K562 (cell line): ENCODE measurements around the gene ZNF563. TPM values are rescaled to one million over a fixed set of nuclear protein-coding genes. Genes with fewer than 3 reads are reported as not detected.
A peak's percentile ranks its signal among the peaks of the same experiment; 100 is the strongest.

Experiments
- ATAC-seq: fragments of 200-7000 bp; cut with Tn5 transposase; 3 replicates; pipeline ENCODE4 v1.9.1; 2020; ENCODE audit warnings: moderate library complexity
- BruUV-seq: library from RNA; stranded (reverse); fragments of 400-500 nt; replicated peaks from 2 replicates; lab custom pipeline; 2021; lab: Mats Ljungman, UMichigan
- CTCF ChIA-PET: fragments of 300-600 bp; formaldehyde crosslinking; extraction: SDS; loops from one replicate; lab custom pipeline; 2021; ENCODE audit warnings: low intra/inter-chr PET ratio; lab: Yijun Ruan, JAX
- POLR2A ChIA-PET: fragments of 300-600, 350-650 bp; sonication (Branson Sonifier 250); formaldehyde crosslinking; extraction: SDS; loops from one replicate; lab custom pipeline; 2021; ENCODE audit warnings: antibody characterized with exemption, inconsistent platforms; lab: Yijun Ruan, JAX
- DNase-seq, 4 experiments: peaks; one replicate each; pipeline versions ENCODE4 v3.0.0 to v3.0.0-alpha.2; 2011 to 2018; ENCODE audit warnings: low spot score in 3 of 4, mixed read lengths in 3 of 4; ENCODE audit errors: extremely low read depth in 1 of 4
- FAIRE-seq: peaks from 2 replicates; lab custom pipeline; 2011; peaks lifted over from hg19 to GRCh38; lab: Jason Lieb, UNC
- H2AFZ ChIP-seq: 2 replicates; pipeline ENCODE4 v1.6.0; 2011; ENCODE audit warnings: low read depth, low read length, control low read depth, inconsistent platforms
- H3K27ac ChIP-seq: fragments of 200-600 bp; 3 replicates; pipeline ENCODE4 v1.8.0; 2011; ENCODE audit warnings: low read depth, mild to moderate bottlenecking, control low read depth, inconsistent platforms, low read length, moderate library complexity, mixed read lengths; ENCODE audit errors: extremely low read depth
- H3K27me3 ChIP-seq, 2 experiments: fragments of 300-600 bp in 1 of 2; 2 replicates in 1 of 2; 3 replicates in 1 of 2; pipeline versions ENCODE4 v1.6.0 to v1.8.0; 2011; ENCODE audit warnings: inconsistent platforms in 2 of 2, low read length in 2 of 2, mild to moderate bottlenecking in 1 of 2, mixed read lengths in 1 of 2, moderate library complexity in 1 of 2; ENCODE audit not compliant: control insufficient read depth in 2 of 2, insufficient read depth in 2 of 2
- H3K36me3 ChIP-seq: fragments of 300-600 bp; 3 replicates; pipeline ENCODE4 v1.8.0; 2011; ENCODE audit warnings: mild to moderate bottlenecking, low read length, inconsistent platforms; ENCODE audit not compliant: control insufficient read depth, insufficient read depth
- H3K4me1 ChIP-seq, 2 experiments: fragments of 200-600 bp in 1 of 2; replicated peaks in 1 of 2; 2 replicates in 1 of 2; 3 replicates in 1 of 2; pipeline versions ENCODE4 v1.5.1 to v1.8.0; 2011; ENCODE audit warnings: inconsistent platforms in 2 of 2, low read length in 2 of 2, mild to moderate bottlenecking in 1 of 2, mixed read lengths in 1 of 2, moderate library complexity in 1 of 2; ENCODE audit not compliant: control insufficient read depth in 2 of 2, insufficient read depth in 2 of 2
- H3K4me2 ChIP-seq: 2 replicates; pipeline ENCODE4 v1.6.1; 2011; ENCODE audit warnings: low read length, control low read depth, inconsistent platforms, mixed read lengths; ENCODE audit not compliant: insufficient read depth
- H3K4me3 ChIP-seq: fragments of 200-600 bp; sonication (generic), shearing (Covaris generic); 2 replicates; pipeline ENCODE4 v1.5.1; 2016; ENCODE audit warnings: control low read depth, inconsistent platforms
- H3K79me2 ChIP-seq: fragments of 200-600 bp; 3 replicates; pipeline ENCODE4 v1.8.0; 2011; ENCODE audit warnings: low read length, inconsistent platforms; ENCODE audit not compliant: control insufficient read depth, insufficient read depth
- H3K9ac ChIP-seq, 2 experiments: 2 replicates each; pipeline versions ENCODE4 v1.6.0 to v1.6.1; 2011; ENCODE audit warnings: low read depth in 2 of 2, low read length in 2 of 2, control low read depth in 1 of 2, inconsistent platforms in 1 of 2, mild to moderate bottlenecking in 1 of 2, mixed read lengths in 1 of 2; ENCODE audit not compliant: insufficient read depth in 1 of 2
- H3K9me1 ChIP-seq: one replicate; pipeline ENCODE4 v1.6.0; 2011; ENCODE audit warnings: inconsistent platforms, mild to moderate bottlenecking, low read length, moderate library complexity; ENCODE audit not compliant: control insufficient read depth, insufficient read depth
- H3K9me3 ChIP-seq: replicated peaks from 2 replicates; pipeline ENCODE4 v1.5.1; 2011; ENCODE audit warnings: low read depth, low read length, inconsistent platforms; ENCODE audit not compliant: control insufficient read depth, insufficient read depth
- H4K20me1 ChIP-seq: replicated peaks from 2 replicates; pipeline ENCODE4 v1.6.1; 2011; ENCODE audit warnings: low read length, inconsistent platforms, mixed read lengths; ENCODE audit not compliant: control insufficient read depth, insufficient read depth
- AFF1 ChIP-seq, 2 experiments: fragments of 450-650 bp; IDR thresholded peaks; 2 replicates each; pipeline ENCODE4 v1.6.1; 2018; ENCODE audit warnings: mild to moderate bottlenecking in 2 of 2, low read depth in 1 of 2; ENCODE audit not compliant: partially characterized antibody in 2 of 2
- RAD21 ChIP-seq, 2 experiments: fragments of 250-450 bp in 1 of 2; fragments of 450-650 bp in 1 of 2; sonication (Bioruptor Pico) in 1 of 2; formaldehyde crosslinking in 1 of 2; IDR thresholded peaks in 1 of 2; conservative IDR thresholded peaks in 1 of 2; 2 replicates each; pipeline versions ENCODE4 v1.4.0 to v1.8.0; 2020 to 2022; ENCODE audit warnings: mild to moderate bottlenecking in 2 of 2, moderate library complexity in 1 of 2
- REST ChIP-seq, 2 experiments: fragments of 450-650 bp; formaldehyde crosslinking in 1 of 2; IDR thresholded peaks; 2 replicates each; pipeline versions ENCODE4 v1.4.0 to v1.6.1; 2014 to 2020; ENCODE audit warnings: mild to moderate bottlenecking in 2 of 2, borderline replicate concordance in 1 of 2, low read depth in 1 of 2
- SPI1 ChIP-seq: IDR thresholded peaks from 2 replicates; pipeline ENCODE4 v1.6.1; 2011; ENCODE audit warnings: low read depth, low read length, control low read depth, borderline replicate concordance
- SRSF9 ChIP-seq: fragments of 200-400 bp; formaldehyde crosslinking; IDR thresholded peaks from 2 replicates; pipeline ENCODE4 v1.6.1; 2017; ENCODE audit warnings: low read depth, low read length, borderline replicate concordance
- ZEB2 ChIP-seq: fragments of 450-650 bp; IDR thresholded peaks from 2 replicates; pipeline ENCODE4 v1.6.1; 2016
- WGBS: fragments of 100-300 bp; shearing (Covaris generic); methylation state at CpG from one replicate; pipeline ENCODE4 v1.1.6; 2016; ENCODE audit warnings: low coverage, mixed read lengths; ENCODE audit not compliant: insufficient coverage; ENCODE audit errors: missing lambda C conversion rate; 5-methylcytosine and 5-hydroxymethylcytosine counted together
- in situ Hi-C: fragments of 300-500 bp; cut with MboI; formaldehyde crosslinking; loops from 4 replicates; pipeline ENCODE4 v1.15.0; 2018; ENCODE audit warnings: inconsistent platforms, mixed read lengths
- intact Hi-C: fragments of 100-400 bp; cut with micrococcal nuclease; formaldehyde crosslinking; loops from 2 replicates; pipeline ENCODE4 v1.14.2; 2022
- polyA plus RNA-seq, 8 experiments: library from polyadenylated mRNA; depleted of rRNA in 4 of 8; stranded (reverse) in 5 of 8; unstranded in 3 of 8; fragments of >200 nt; fragmentation: Nextera tagmentation in 2 of 8; fragmentation: Illumina TruSeq in 1 of 8; extraction: Ambion mirVana in 2 of 8; extraction: Trizol in 1 of 8; gene quantifications; 2 replicates each; pipeline versions ENCODE4 v1.2.1 to v1.2.3, GENCODE V29; 2011 to 2014; ENCODE audit warnings: inconsistent platforms in 1 of 8, missing spikeins in 1 of 8
- total RNA-seq, 7 experiments: library from RNA; depleted of rRNA in 6 of 7; stranded (reverse); fragments of >200 nt in 6 of 7; fragmentation: Illumina TruSeq in 2 of 7; extraction: Trizol in 2 of 7; gene quantifications; 2 replicates each; pipeline versions ENCODE4 v1.2.1 to v1.2.3, GENCODE V29; 2011 to 2021; ENCODE audit warnings: low replicate concordance in 1 of 7

The ZNF563 gene
- total and polyA plus RNA-seq, 9 of the 15 experiments (the other 6 are each of a cell fraction or from before 2014, with no cell fraction given) = 0.37 to 2.9 (median 0.74) TPM

- peak in 1 of 2 experiments; percentile 15 for TF ChIP-seq AFF1 (IDR thresholded peaks at IDR 0.05; ENCODE audit: low read depth in 1 of 2, partially characterized antibody in 2 of 2)
- TF ChIP-seq ZEB2 = peak; percentile 38; the same call in 1 of the 2 replicates
Measured at GRCh38 chr19:12350185-12350889, 16.9 kb upstream of the ZNF563 start (continued).

GRCh38 chr19:12346896-12347295 is 13.5 kb upstream of the ZNF563 start:
- intact Hi-C loops (no loop called here), in situ Hi-C loops (no loop called here)
- 7% methylated on average over 2 of the region's 2 CpGs for WGBS
- DNase-seq (no peak), FAIRE-seq (no peak), ATAC-seq (no peak)
- no peak overlapping the region for H3K4me3 ChIP-seq
- no peak overlapping the region for H3K9ac ChIP-seq
- H2AFZ ChIP-seq = no peak overlapping the region
- no peak overlapping the region for H3K27ac ChIP-seq
- H3K79me2 ChIP-seq = no peaks in the 10 kb centered on the region
- H3K27me3 ChIP-seq = no peaks in the 10 kb centered on the region
- CTCF ChIA-PET = interaction anchor here (0.7 kb wide), 1 partner anchor 221 kb away, joined by 3 read pairs; no protein-coding TSS in a partner anchor
- no peaks in the 10 kb centered on the region for H3K4me1 ChIP-seq
- no peaks in the 10 kb centered on the region for H4K20me1 ChIP-seq
- H3K36me3 ChIP-seq = peaks cover 18% of the 10 kb centered on the region
- H3K4me2 ChIP-seq = no peak overlapping the region
- BruUV-seq = no TSS peak
- no peaks in the 10 kb centered on the region for H3K9me1 ChIP-seq
- POLR2A ChIA-PET = interaction anchor here (0.6 kb wide), 1 partner anchor 223 kb away, joined by 3 read pairs; no protein-coding TSS in a partner anchor
- peaks cover 19% of the 10 kb centered on the region for H3K9me3 ChIP-seq
- TF ChIP-seq SPI1 = no peak
- TF ChIP-seq RAD21 (CRISPR knock-in tag; conservative IDR thresholded peaks at IDR 0.05 in 1 of 2, IDR thresholded peaks at IDR 0.05 in 1 of 2) = peak in 1 of 2 experiments; percentile 38; a peak in 2 of 4 replicates
- no peak for TF ChIP-seq SRSF9
- peak; percentile 53; the same call in 1 of the 2 replicates for TF ChIP-seq REST (IDR thresholded peaks at IDR 0.05; ENCODE audit: borderline replicate concordance)
- no peak for TF ChIP-seq REST (CRISPR knock-in tag; IDR thresholded peaks at IDR 0.05; ENCODE audit: low read depth)
